K562 (cell line): ENCODE measurements around the gene GPR15LG. TPM values are rescaled to one million over a fixed set of nuclear protein-coding genes. Genes with fewer than 3 reads are reported as not detected.
A peak's percentile ranks its signal among the peaks of the same experiment; 100 is the strongest.

ENCODE experiments used
- ARNT ChIP-seq, 2 experiments: fragments of 450-650 bp; IDR thresholded peaks; 2 replicates each; pipeline ENCODE4 v1.6.1; 2016; ENCODE audit warnings: mild to moderate bottlenecking in 1 of 2
- BRD9 ChIP-seq: fragments of 450-650 bp; IDR thresholded peaks from 2 replicates; pipeline ENCODE4 v1.6.1; 2018; ENCODE audit warnings: low read depth; ENCODE audit not compliant: partially characterized antibody
- NCOA4 ChIP-seq: fragments of 450-650 bp; IDR thresholded peaks from 2 replicates; pipeline ENCODE4 v1.6.1; 2018; ENCODE audit warnings: mild to moderate bottlenecking; ENCODE audit not compliant: partially characterized antibody
- POLR3A ChIP-seq: IDR thresholded peaks from 2 replicates; pipeline ENCODE4 v1.6.1; 2011; ENCODE audit warnings: borderline replicate concordance, mild to moderate bottlenecking, moderate library complexity; ENCODE audit not compliant: insufficient read length, insufficient read depth; ENCODE audit errors: extremely low read depth
- SMARCA5 ChIP-seq: fragments of 450-650 bp; IDR thresholded peaks from 2 replicates; pipeline ENCODE4 v1.6.1; 2016
- ZBTB43 ChIP-seq: sonication (generic); formaldehyde crosslinking; IDR thresholded peaks from 2 replicates; pipeline ENCODE4 v1.8.0; 2023; ENCODE audit warnings: mild to moderate bottlenecking, missing genetic modification reagents
- ZFP36 ChIP-seq: fragments of 150-350 bp; IDR thresholded peaks from 2 replicates; pipeline ENCODE4 v1.6.1; 2018; ENCODE audit warnings: low read length, low read depth; ENCODE audit not compliant: partially characterized antibody
- ZFX ChIP-seq: sonication (generic); formaldehyde crosslinking; IDR thresholded peaks from 2 replicates; pipeline ENCODE4 v1.8.0; 2022; ENCODE audit warnings: mild to moderate bottlenecking, missing genetic modification reagents, moderate library complexity
- ZNF311 ChIP-seq: fragments of 250-450 bp; sonication (Bioruptor Pico); IDR thresholded peaks from 2 replicates; pipeline ENCODE4 v1.4.0; 2020; ENCODE audit warnings: mild to moderate bottlenecking, moderate library complexity
- ZNF518B ChIP-seq: fragments of 250-450 bp; sonication (Bioruptor Pico); IDR thresholded peaks from 2 replicates; pipeline ENCODE4 v1.5.0; 2021; ENCODE audit warnings: mild to moderate bottlenecking, moderate library complexity
- polyA plus RNA-seq, 8 experiments: library from polyadenylated mRNA; depleted of rRNA in 4 of 8; stranded (reverse) in 5 of 8; unstranded in 3 of 8; fragments of >200 nt; fragmentation: Nextera tagmentation in 2 of 8; fragmentation: Illumina TruSeq in 1 of 8; extraction: Ambion mirVana in 2 of 8; extraction: Trizol in 1 of 8; gene quantifications; 2 replicates each; pipeline versions ENCODE4 v1.2.1 to v1.2.3, GENCODE V29; 2011 to 2014; ENCODE audit warnings: inconsistent platforms in 1 of 8, missing spikeins in 1 of 8
- total RNA-seq, 7 experiments: library from RNA; depleted of rRNA in 6 of 7; stranded (reverse); fragments of >200 nt in 6 of 7; fragmentation: Illumina TruSeq in 2 of 7; extraction: Trizol in 2 of 7; gene quantifications; 2 replicates each; pipeline versions ENCODE4 v1.2.1 to v1.2.3, GENCODE V29; 2011 to 2021; ENCODE audit warnings: low replicate concordance in 1 of 7
- TF ChIP-seq, protein P1 (sequence below): sonication (generic); formaldehyde crosslinking; IDR thresholded peaks from 2 replicates; pipeline ENCODE4 v1.8.0; 2022; ENCODE audit warnings: missing genetic modification reagents, mild to moderate bottlenecking, borderline replicate concordance
- TF ChIP-seq, protein P2 (sequence below): sonication (generic); formaldehyde crosslinking; IDR thresholded peaks from 2 replicates; pipeline ENCODE4 v1.8.0; 2023; ENCODE audit warnings: missing genetic modification reagents, mild to moderate bottlenecking, borderline replicate concordance
- TF ChIP-seq, protein P3 (sequence below): fragments of 450-650 bp; formaldehyde crosslinking; IDR thresholded peaks from 2 replicates; pipeline ENCODE4 v1.4.0; 2020; ENCODE audit warnings: mild to moderate bottlenecking, mixed read lengths

Gene GPR15LG
- total and polyA plus RNA-seq, 9 of the 15 experiments (the other 6 are each of a cell fraction or from before 2014, with no cell fraction given) = 0.51 TPM; not detected in 8

GRCh38 chr10:84139126-84140035, 34.2 kb upstream of the GPR15LG start, which contains the start of gene GHITM (continued):
- TF ChIP-seq BRD9 (peak; percentile 18), ZNF311 (no peak), ZBTB43 (CRISPR knock-in tag) (no peak; the same call in 1 of the 2 replicates), SMARCA5 (no peak; the same call in 1 of the 2 replicates), NCOA4 (no peak), ZFP36 (no peak), ARNT (IDR thresholded peaks at IDR 0.05) (no peak), POLR3A (no peak), ZFX (CRISPR knock-in tag) (peak; percentile 98), ZNF518B (CRISPR knock-in tag) (no peak)
- TF ChIP-seq, protein P1, sequence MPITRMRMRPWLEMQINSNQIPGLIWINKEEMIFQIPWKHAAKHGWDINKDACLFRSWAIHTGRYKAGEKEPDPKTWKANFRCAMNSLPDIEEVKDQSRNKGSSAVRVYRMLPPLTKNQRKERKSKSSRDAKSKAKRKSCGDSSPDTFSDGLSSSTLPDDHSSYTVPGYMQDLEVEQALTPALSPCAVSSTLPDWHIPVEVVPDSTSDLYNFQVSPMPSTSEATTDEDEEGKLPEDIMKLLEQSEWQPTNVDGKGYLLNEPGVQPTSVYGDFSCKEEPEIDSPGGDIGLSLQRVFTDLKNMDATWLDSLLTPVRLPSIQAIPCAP (CRISPR knock-in tag) = no peak
- TF ChIP-seq, protein P2, sequence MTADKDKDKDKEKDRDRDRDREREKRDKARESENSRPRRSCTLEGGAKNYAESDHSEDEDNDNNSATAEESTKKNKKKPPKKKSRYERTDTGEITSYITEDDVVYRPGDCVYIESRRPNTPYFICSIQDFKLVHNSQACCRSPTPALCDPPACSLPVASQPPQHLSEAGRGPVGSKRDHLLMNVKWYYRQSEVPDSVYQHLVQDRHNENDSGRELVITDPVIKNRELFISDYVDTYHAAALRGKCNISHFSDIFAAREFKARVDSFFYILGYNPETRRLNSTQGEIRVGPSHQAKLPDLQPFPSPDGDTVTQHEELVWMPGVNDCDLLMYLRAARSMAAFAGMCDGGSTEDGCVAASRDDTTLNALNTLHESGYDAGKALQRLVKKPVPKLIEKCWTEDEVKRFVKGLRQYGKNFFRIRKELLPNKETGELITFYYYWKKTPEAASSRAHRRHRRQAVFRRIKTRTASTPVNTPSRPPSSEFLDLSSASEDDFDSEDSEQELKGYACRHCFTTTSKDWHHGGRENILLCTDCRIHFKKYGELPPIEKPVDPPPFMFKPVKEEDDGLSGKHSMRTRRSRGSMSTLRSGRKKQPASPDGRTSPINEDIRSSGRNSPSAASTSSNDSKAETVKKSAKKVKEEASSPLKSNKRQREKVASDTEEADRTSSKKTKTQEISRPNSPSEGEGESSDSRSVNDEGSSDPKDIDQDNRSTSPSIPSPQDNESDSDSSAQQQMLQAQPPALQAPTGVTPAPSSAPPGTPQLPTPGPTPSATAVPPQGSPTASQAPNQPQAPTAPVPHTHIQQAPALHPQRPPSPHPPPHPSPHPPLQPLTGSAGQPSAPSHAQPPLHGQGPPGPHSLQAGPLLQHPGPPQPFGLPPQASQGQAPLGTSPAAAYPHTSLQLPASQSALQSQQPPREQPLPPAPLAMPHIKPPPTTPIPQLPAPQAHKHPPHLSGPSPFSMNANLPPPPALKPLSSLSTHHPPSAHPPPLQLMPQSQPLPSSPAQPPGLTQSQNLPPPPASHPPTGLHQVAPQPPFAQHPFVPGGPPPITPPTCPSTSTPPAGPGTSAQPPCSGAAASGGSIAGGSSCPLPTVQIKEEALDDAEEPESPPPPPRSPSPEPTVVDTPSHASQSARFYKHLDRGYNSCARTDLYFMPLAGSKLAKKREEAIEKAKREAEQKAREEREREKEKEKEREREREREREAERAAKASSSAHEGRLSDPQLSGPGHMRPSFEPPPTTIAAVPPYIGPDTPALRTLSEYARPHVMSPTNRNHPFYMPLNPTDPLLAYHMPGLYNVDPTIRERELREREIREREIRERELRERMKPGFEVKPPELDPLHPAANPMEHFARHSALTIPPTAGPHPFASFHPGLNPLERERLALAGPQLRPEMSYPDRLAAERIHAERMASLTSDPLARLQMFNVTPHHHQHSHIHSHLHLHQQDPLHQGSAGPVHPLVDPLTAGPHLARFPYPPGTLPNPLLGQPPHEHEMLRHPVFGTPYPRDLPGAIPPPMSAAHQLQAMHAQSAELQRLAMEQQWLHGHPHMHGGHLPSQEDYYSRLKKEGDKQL (CRISPR knock-in tag) = no peak
- TF ChIP-seq, protein P3, sequence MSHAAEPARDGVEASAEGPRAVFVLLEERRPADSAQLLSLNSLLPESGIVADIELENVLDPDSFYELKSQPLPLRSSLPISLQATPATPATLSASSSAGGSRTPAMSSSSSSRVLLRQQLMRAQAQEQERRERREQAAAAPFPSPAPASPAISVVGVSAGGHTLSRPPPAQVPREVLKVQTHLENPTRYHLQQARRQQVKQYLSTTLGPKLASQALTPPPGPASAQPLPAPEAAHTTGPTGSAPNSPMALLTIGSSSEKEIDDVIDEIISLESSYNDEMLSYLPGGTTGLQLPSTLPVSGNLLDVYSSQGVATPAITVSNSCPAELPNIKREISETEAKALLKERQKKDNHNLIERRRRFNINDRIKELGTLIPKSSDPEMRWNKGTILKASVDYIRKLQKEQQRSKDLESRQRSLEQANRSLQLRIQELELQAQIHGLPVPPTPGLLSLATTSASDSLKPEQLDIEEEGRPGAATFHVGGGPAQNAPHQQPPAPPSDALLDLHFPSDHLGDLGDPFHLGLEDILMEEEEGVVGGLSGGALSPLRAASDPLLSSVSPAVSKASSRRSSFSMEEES (CRISPR knock-in tag) = no peak
